GM10266 (cell line): ENCODE results near the gene SOX5.

ENCODE experiments used
- DNase-seq: peaks from one replicate; pipeline ENCODE4 v3.0.0; 2012; ENCODE audit errors: extremely low spot score
- CTCF ChIP-seq: IDR thresholded peaks from 2 replicates; pipeline ENCODE4 v1.5.1; 2012; ENCODE audit warnings: mild to moderate bottlenecking, low read depth; ENCODE audit not compliant: control insufficient read depth, insufficient read depth; ENCODE audit errors: missing control alignments

The SOX5 gene

GRCh38 chr12:23760495-23760894, 189.0 kb downstream of the SOX5 start:
- no peak for TF ChIP-seq CTCF
- no peak for DNase-seq

GRCh38 chr12:23758608-23759007, 190.9 kb downstream of the SOX5 start:
- no peak for TF ChIP-seq CTCF
- no peak for DNase-seq

GRCh38 chr12:23757541-23757962, 191.9 kb downstream of the SOX5 start:
- DNase-seq, result no peak
- TF ChIP-seq CTCF, result no peak

- TF ChIP-seq CTCF, result no peak
- no peak for DNase-seq
These were observed 193.1 kb downstream of the SOX5 start for GRCh38 chr12:23756416-23756815.

GRCh38 chr12:23753628-23754365, 195.7 kb downstream of the SOX5 start:
- no peak for DNase-seq

GRCh38 chr12:23752245-23752644, 197.2 kb downstream of the SOX5 start:
- DNase-seq, result no peak
- no peak for TF ChIP-seq CTCF

More at GRCh38 chr12:23753628-23754365, 195.7 kb downstream of the SOX5 start:
- TF ChIP-seq CTCF, result no peak

GRCh38 chr12:23751641-23752040, 197.8 kb downstream of the SOX5 start:
- TF ChIP-seq CTCF, result no peak
- no peak for DNase-seq
